GM12872 (cell line): ENCODE measurements around the gene FOXB2.

Experiments
- CTCF ChIP-seq: IDR thresholded peaks from 3 replicates; pipeline ENCODE4 v1.5.1; 2011; ENCODE audit warnings: low read depth, mild to moderate bottlenecking, low read length, moderate library complexity; ENCODE audit not compliant: insufficient read depth

FOXB2 gene

GRCh38 chr9:76989501-76989900 is 30.0 kb upstream of the FOXB2 start:
- TF ChIP-seq CTCF: no peak

GRCh38 chr9:76996700-76997099 is 22.8 kb upstream of the FOXB2 start:
- TF ChIP-seq CTCF: peak; percentile 52

GRCh38 chr9:76999261-76999660 is 20.2 kb upstream of the FOXB2 start:
- TF ChIP-seq CTCF: no peak

GRCh38 chr9:77000330-77000729 is 19.1 kb upstream of the FOXB2 start:
- no peak for TF ChIP-seq CTCF

- no peak for TF ChIP-seq CTCF
Measured at GRCh38 chr9:77003366-77003765, 16.1 kb upstream of the FOXB2 start.

- TF ChIP-seq CTCF: no peak
Measured at GRCh38 chr9:77005216-77005615, 14.2 kb upstream of the FOXB2 start.

GRCh38 chr9:77010527-77010926 is 8.9 kb upstream of the FOXB2 start:
- TF ChIP-seq CTCF: no peak
